Esophagus squamous epithelium (tissue), 5 donors: Measurements from ENCODE around the gene CACNA1B. TPM values are rescaled to one million over a fixed set of nuclear protein-coding genes. Genes with fewer than 3 reads are reported as not detected.

Experiments
- DNase-seq: peaks from one replicate; lab custom pipeline; 2025; lab: John Stamatoyannopoulos, UW
- H3K27ac ChIP-seq, 4 donors: fragments of 200-600 bp; sonication (generic); one replicate each; pipeline ENCODE4 v1.5.1; 2016 to 2019; ENCODE audit warnings: mild to moderate bottlenecking in 1 of 4
- H3K27me3 ChIP-seq, 4 donors: fragments of 200-600 bp; sonication (generic); 1 replicate in 3 of 4; 2 replicates in 1 of 4; pipeline versions ENCODE4 v1.5.1 to v1.6.0; 2017 to 2021; ENCODE audit warnings: antibody characterized with exemption in 1 of 4
- H3K36me3 ChIP-seq, 3 donors: fragments of 200-600 bp; sonication (generic); one replicate each; pipeline ENCODE4 v1.5.1; 2016 to 2019
- H3K4me1 ChIP-seq, 3 donors: fragments of 200-600 bp; sonication (generic); one replicate each; pipeline ENCODE4 v1.5.1; 2017 to 2019
- H3K4me3 ChIP-seq, 4 donors: fragments of 200-600 bp; sonication (generic); 1 replicate in 3 of 4; 2 replicates in 1 of 4; pipeline ENCODE4 v1.5.1; 2016 to 2019; ENCODE audit warnings: mild to moderate bottlenecking in 2 of 4, moderate library complexity in 1 of 4
- H3K9me3 ChIP-seq, 3 donors: fragments of 200-600 bp; sonication (generic); one replicate each; pipeline ENCODE4 v1.5.1; 2016 to 2019
- POLR2A ChIP-seq, 4 donors: fragments of 450-650 bp; IDR thresholded peaks; one replicate each; pipeline ENCODE4 v1.6.1; 2017; ENCODE audit warnings: antibody characterized with exemption in 4 of 4, mild to moderate bottlenecking in 4 of 4, moderate library complexity in 3 of 4
- WGBS, 2 donors: methylation state at CpG; one replicate each; pipeline ENCODE4 v1.1.5; 2018; 5-methylcytosine and 5-hydroxymethylcytosine counted together
- intact Hi-C: fragments of 100-400 bp; cut with DNase I; formaldehyde crosslinking; loops from one replicate; pipeline ENCODE4 v1.15.0; 2022
- total RNA-seq, 4 donors: library from RNA; depleted of rRNA; stranded (reverse); fragments of >200 nt; gene quantifications; one replicate each; pipeline ENCODE4 v1.1.0, GENCODE V29; 2016
- TF ChIP-seq, protein P1 (sequence below), 6 experiments: fragments of 450-650 bp in 4 of 6; fragments of 200-600 bp in 2 of 6; sonication (generic) in 2 of 6; IDR thresholded peaks; one replicate each; pipeline ENCODE4 v1.5.1; 2016 to 2019; ENCODE audit warnings: antibody characterized with exemption in 6 of 6, mild to moderate bottlenecking in 4 of 6, moderate library complexity in 4 of 6
- donor health status: DM: yes; HTN: yes; CAD: no.

CACNA1B gene
- total RNA-seq, 4 donors from 2014 or later, result not detected

DNA sequence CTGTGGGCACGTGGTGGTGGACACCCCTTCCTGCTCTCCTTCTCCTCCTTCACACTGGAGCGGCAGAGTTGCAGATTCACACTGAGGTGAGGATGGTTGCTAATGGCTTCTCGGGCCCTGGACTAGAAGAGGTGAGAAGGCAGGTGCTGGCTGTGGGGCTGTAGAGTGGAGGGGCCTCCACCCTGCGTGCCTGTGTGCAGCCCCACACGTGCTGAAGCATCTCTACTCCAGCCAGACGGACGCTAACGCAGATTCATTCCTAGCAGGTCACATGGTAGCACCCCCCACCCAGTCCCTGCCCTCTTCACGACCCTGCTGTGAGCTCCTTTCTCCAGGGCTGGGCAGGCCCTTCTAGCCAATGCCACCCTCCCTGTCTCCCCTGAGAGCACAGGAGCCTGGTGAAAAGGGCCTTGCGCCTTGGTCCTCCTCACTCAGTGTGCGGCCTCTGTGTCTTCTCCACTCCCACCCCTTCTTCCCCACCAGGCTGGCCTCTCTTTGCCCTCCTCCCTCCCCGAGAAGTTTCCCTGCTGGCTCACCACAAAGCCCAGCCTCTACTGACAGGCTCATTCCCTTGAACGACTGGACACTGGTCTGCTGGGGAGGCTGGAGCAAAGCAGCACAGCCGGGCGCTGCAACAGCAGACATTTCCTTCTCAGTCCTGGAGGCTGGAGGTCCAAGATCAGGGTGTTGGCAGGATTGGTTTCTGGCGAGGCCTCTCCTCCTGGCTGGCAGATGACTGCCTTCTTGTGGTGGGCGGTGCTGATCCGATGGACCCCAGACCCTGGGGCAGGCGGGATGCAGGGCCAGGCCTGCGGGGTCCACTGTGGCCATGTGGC, 14.2 kb downstream of the CACNA1B start:
- Histone ChIP-seq H3K27me3 (no peaks in the 10 kb centered on the region), H3K27ac (no peak overlapping the region), H3K9me3 (no peaks in the 10 kb centered on the region), H3K4me3 (no peak overlapping the region), H3K36me3 (no peaks in the 10 kb centered on the region), H3K4me1 (no peaks in the 10 kb centered on the region)
- no peak for DNase-seq
- intact Hi-C loops, result no loop called here
- no peak for TF ChIP-seq POLR2A (IDR thresholded peaks at IDR 0.05)
- TF ChIP-seq, protein P1, sequence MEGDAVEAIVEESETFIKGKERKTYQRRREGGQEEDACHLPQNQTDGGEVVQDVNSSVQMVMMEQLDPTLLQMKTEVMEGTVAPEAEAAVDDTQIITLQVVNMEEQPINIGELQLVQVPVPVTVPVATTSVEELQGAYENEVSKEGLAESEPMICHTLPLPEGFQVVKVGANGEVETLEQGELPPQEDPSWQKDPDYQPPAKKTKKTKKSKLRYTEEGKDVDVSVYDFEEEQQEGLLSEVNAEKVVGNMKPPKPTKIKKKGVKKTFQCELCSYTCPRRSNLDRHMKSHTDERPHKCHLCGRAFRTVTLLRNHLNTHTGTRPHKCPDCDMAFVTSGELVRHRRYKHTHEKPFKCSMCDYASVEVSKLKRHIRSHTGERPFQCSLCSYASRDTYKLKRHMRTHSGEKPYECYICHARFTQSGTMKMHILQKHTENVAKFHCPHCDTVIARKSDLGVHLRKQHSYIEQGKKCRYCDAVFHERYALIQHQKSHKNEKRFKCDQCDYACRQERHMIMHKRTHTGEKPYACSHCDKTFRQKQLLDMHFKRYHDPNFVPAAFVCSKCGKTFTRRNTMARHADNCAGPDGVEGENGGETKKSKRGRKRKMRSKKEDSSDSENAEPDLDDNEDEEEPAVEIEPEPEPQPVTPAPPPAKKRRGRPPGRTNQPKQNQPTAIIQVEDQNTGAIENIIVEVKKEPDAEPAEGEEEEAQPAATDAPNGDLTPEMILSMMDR (IDR thresholded peaks at IDR 0.05), result no peak
- 62 to 63% methylated on average over 9 to 10 of the region's 20 CpGs for WGBS, 2 donors

DNA sequence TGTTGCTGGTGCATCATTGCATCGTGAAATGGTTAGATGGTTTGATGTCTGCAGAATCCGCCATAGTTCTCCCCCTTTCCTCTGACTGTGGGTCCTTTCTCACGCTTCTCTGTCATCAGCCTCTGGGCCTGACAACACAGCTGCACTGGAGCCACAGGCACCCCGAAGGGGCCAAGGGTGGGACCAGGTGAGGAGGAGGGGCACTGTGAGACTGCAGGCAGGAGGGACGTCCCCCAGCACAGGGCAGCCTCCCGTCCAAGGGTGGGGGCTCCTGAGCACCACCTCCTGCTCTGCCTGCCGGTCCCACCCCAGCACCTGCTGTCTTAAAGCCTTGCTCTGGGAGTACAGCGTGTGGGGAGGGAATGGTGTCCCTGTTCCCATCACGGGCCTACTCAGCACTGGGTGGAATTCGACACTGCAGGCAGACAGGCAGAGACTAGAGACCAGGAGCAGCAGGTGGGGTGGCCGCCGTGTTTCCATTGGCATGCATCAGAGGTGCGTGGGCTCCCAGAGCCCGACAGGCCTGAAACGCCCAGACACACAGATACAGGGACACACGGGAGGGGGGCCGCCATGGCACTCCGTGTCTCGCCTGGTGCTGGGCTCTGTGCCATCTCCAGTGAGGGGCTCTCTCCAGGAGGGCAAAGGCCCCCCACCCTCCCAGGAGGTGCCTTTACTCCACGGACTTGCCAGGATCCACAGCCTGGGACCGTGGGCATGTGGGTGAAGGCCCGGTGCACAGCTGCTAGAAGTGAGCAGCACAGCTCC, 15.0 kb downstream of the CACNA1B start:
- DNase-seq, result no peak
- WGBS, 2 donors, result 79 to 80% methylated on average over 1 to 9 of the region's 22 CpGs
- intact Hi-C loops, result no loop called here
- Histone ChIP-seq H3K9me3 (no peaks in the 10 kb centered on the region), H3K4me1 (no peaks in the 10 kb centered on the region), H3K27ac (no peak overlapping the region), H3K4me3 (no peak overlapping the region), H3K27me3 (no peaks in the 10 kb centered on the region), H3K36me3 (no peaks in the 10 kb centered on the region)
- TF ChIP-seq, protein P1 (IDR thresholded peaks at IDR 0.05), result no peak
- no peak for TF ChIP-seq POLR2A (IDR thresholded peaks at IDR 0.05)

DNA sequence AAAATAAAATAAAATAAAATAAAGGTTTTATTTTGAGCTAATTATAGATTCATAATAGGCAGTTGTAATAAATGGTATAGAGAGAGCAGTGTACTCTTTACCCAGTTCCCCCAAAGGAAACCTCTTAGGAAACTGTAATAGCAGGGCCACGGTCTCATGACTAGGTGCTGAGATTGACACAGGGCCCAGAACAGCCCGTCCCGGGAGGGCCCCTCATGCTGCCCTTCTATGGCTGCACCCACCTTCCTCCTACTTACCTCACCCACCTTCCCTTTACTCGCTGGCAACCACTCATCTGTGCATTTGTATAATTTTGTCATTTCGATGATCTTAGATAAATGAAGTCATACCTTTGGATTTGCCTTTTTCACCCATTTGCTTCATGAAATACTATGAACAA, 16.1 kb downstream of the CACNA1B start:
- Histone ChIP-seq H3K4me1 (no peaks in the 10 kb centered on the region), H3K27ac (no peak overlapping the region), H3K27me3 (no peaks in the 10 kb centered on the region), H3K4me3 (no peak overlapping the region), H3K36me3 (no peaks in the 10 kb centered on the region), H3K9me3 (no peaks in the 10 kb centered on the region)
- no peak for DNase-seq
- intact Hi-C loops, result no loop called here
- TF ChIP-seq, protein P1 (IDR thresholded peaks at IDR 0.05), result no peak
- TF ChIP-seq POLR2A (IDR thresholded peaks at IDR 0.05), result no peak
- WGBS, 2 donors, result 55 to 70% methylated on average over 5 of the region's 5 CpGs

DNA sequence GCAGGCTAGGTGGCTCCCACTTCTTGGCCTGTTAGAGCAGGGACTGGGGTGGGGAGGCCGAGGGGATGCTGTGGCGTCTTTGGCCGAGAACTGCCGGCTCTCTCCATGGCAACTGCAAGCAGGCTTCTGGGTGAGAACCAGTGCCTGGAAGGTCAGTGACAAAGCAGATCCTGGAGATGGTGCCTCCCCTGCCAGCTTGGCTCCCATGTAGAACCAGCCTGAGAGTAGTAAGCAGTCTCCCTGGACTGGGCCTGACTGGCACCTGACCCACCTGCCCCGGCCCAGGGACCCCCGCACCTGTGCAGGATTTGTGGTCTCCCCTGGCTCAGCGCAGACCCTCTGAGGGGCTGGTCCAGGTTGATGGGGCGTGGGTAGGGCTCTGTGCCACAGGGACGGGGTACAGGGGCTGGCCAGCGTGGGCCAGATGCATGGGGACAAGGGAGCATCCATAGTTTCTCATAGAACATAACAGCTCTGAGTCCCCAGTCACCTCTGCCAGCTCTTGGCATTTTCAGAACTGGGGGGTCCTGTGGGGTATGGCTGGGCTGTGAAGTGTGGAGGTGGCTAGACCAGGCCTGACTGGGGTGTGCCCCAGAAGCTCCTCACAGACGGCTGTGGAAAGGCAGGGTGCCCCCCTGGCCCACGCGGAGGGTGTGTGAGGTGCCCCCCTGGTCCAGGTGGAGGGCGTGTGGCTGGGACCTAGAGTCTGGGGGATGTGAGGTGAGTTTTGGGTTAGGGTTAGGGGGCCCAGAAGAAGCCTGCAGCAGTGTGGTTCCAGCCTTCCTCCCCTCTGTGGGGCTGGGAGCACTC, 22.2 kb downstream of the CACNA1B start:
- intact Hi-C loops, result no loop called here
- H3K27ac ChIP-seq, result no peak overlapping the region
- peaks cover 0 to 6% (median 0%) of the 10 kb centered on the region in 3 donors for H3K9me3 ChIP-seq
- TF ChIP-seq POLR2A (IDR thresholded peaks at IDR 0.05), result no peak
- TF ChIP-seq, protein P1 (IDR thresholded peaks at IDR 0.05), result no peak
- H3K4me1 ChIP-seq, result no peaks in the 10 kb centered on the region
- no peaks in the 10 kb centered on the region for H3K36me3 ChIP-seq
- no CpG with 5 or more reads among the region's 14 CpGs for WGBS, 2 donors
- DNase-seq, result no peak
- H3K4me3 ChIP-seq, result no peak overlapping the region
- peaks cover 0 to 21% (median 1%) of the 10 kb centered on the region in 4 donors for H3K27me3 ChIP-seq
